Endodermal cell (in vitro differentiated cells): ENCODE results near the gene CHN1. TPM values are rescaled to one million over a fixed set of nuclear protein-coding genes. Genes with fewer than 3 reads are reported as not detected.

ENCODE experiments used
- DNase-seq: peaks from one replicate; pipeline ENCODE4 v3.0.0-alpha.2; 2017
- H3K27ac ChIP-seq: 2 replicates; pipeline ENCODE4 v1.5.1; 2013; ENCODE audit warnings: mild to moderate bottlenecking, low read depth, low read length, moderate library complexity
- H3K27me3 ChIP-seq: 2 replicates; pipeline ENCODE4 v1.6.1; 2013; ENCODE audit warnings: mild to moderate bottlenecking, low read length, moderate library complexity; ENCODE audit not compliant: insufficient read depth, control insufficient read depth, poor library complexity, severe bottlenecking
- H3K36me3 ChIP-seq: 2 replicates; pipeline ENCODE4 v1.7.0; 2013; ENCODE audit warnings: mild to moderate bottlenecking, low read length, moderate library complexity; ENCODE audit not compliant: control insufficient read depth, insufficient read depth
- H3K4me1 ChIP-seq: one replicate; pipeline ENCODE4 v1.7.0; 2013; ENCODE audit warnings: low read length; ENCODE audit not compliant: control insufficient read depth, insufficient read depth
- H3K4me3 ChIP-seq: 2 replicates; pipeline ENCODE4 v1.5.1; 2013; ENCODE audit warnings: mild to moderate bottlenecking, low read length, moderate library complexity
- H3K9ac ChIP-seq: 2 replicates; pipeline ENCODE4 v1.6.1; 2013; ENCODE audit warnings: mild to moderate bottlenecking, low read length, moderate library complexity; ENCODE audit not compliant: poor library complexity, severe bottlenecking; ENCODE audit errors: extremely low read depth
- H3K9me3 ChIP-seq: 2 replicates; pipeline ENCODE4 v1.6.1; 2013; ENCODE audit warnings: mild to moderate bottlenecking, low read length, moderate library complexity; ENCODE audit not compliant: control insufficient read depth
- H3K27ac Mint-ChIP-seq: 2 replicates; pipeline ENCODE4 v1.8.0; 2020; ENCODE audit warnings: mixed read lengths
- H3K27me3 Mint-ChIP-seq: 2 replicates; pipeline ENCODE4 v1.8.0; 2021; ENCODE audit warnings: mild to moderate bottlenecking, mixed read lengths; ENCODE audit not compliant: insufficient read depth
- H3K36me3 Mint-ChIP-seq: 2 replicates; pipeline ENCODE4 v1.8.0; 2020; ENCODE audit warnings: low read depth, mixed read lengths
- H3K4me1 Mint-ChIP-seq: 2 replicates; pipeline ENCODE4 v1.8.0; 2020; ENCODE audit warnings: mixed read lengths
- H3K4me3 Mint-ChIP-seq: 2 replicates; pipeline ENCODE4 v1.8.0; 2020; ENCODE audit warnings: mild to moderate bottlenecking, moderate library complexity, mixed read lengths
- H3K9me3 Mint-ChIP-seq: 2 replicates; pipeline ENCODE4 v1.8.0; 2020; ENCODE audit warnings: mild to moderate bottlenecking, mixed read lengths
- WGBS, 2 experiments: methylation state at CpG; one replicate each; pipeline versions ENCODE4 v1.1.5 to v1.1.7; 2013; ENCODE audit warnings: missing lambda C conversion rate in 2 of 2, mixed read lengths in 1 of 2; ENCODE audit not compliant: insufficient coverage in 1 of 2, insufficient read length in 1 of 2; 5-methylcytosine and 5-hydroxymethylcytosine counted together
- total RNA-seq, 2 donors: library from RNA; stranded (reverse); fragmentation: NEBNext Ultra II Directional in 1 of 2; extraction: Animal tissue kit (Norgen Biotek cat#: 25700) in 1 of 2; gene quantifications; 2 replicates in 1 of 2; 3 replicates in 1 of 2; pipeline ENCODE4 v1.2.1, GENCODE V29; 2021
- TF ChIP-seq, protein P1 (sequence below): fragments of 200-600 bp; sonication (generic); conservative IDR thresholded peaks from 2 replicates; pipeline ENCODE4 v1.5.0; 2021; ENCODE audit warnings: antibody characterized with exemption, mild to moderate bottlenecking

CHN1 gene
- total RNA-seq, 2 donors from 2014 or later: 24.3 to 28.8 TPM

DNA sequence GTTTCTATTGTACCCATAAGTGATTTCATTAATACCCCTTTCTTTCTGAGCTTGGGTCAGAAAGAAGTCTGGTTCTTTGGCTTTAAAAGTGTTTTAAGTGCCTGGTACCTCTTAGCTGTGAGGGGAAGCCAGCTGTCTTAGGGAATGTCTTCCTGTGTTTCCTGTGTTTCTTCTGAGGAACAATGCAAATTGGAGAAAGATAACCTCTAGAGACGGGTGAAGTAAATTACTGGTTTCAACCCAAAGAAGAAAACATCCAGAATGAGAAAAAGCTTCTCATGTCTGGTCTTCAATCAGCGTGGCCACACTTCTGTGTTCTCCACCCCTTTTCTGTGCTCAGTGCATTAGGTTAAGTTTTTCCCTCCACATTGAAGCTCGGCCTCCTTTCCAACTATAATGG is 10.2 kb upstream of the CHN1 start:
- H3K27me3 Mint-ChIP-seq: no peaks in the 10 kb centered on the region
- Histone ChIP-seq H3K9me3 (no peaks in the 10 kb centered on the region), H3K27me3 (no peaks in the 10 kb centered on the region), H3K27ac (no peak overlapping the region), H3K4me1 (no peaks in the 10 kb centered on the region), H3K4me3 (no peak overlapping the region), H3K36me3 (no peaks in the 10 kb centered on the region), H3K9ac (no peak overlapping the region)
- H3K4me3 Mint-ChIP-seq: no peak overlapping the region
- TF ChIP-seq, protein P1, sequence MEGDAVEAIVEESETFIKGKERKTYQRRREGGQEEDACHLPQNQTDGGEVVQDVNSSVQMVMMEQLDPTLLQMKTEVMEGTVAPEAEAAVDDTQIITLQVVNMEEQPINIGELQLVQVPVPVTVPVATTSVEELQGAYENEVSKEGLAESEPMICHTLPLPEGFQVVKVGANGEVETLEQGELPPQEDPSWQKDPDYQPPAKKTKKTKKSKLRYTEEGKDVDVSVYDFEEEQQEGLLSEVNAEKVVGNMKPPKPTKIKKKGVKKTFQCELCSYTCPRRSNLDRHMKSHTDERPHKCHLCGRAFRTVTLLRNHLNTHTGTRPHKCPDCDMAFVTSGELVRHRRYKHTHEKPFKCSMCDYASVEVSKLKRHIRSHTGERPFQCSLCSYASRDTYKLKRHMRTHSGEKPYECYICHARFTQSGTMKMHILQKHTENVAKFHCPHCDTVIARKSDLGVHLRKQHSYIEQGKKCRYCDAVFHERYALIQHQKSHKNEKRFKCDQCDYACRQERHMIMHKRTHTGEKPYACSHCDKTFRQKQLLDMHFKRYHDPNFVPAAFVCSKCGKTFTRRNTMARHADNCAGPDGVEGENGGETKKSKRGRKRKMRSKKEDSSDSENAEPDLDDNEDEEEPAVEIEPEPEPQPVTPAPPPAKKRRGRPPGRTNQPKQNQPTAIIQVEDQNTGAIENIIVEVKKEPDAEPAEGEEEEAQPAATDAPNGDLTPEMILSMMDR: no peak
- 69 to 70% methylated on average over 3 of the region's 3 CpGs for WGBS, 2 experiments
- no peak overlapping the region for H3K27ac Mint-ChIP-seq
- H3K4me1 Mint-ChIP-seq: peaks cover 7% of the 10 kb centered on the region
- DNase-seq: no peak
- H3K9me3 Mint-ChIP-seq: no peaks in the 10 kb centered on the region
- no peaks in the 10 kb centered on the region for H3K36me3 Mint-ChIP-seq

DNA sequence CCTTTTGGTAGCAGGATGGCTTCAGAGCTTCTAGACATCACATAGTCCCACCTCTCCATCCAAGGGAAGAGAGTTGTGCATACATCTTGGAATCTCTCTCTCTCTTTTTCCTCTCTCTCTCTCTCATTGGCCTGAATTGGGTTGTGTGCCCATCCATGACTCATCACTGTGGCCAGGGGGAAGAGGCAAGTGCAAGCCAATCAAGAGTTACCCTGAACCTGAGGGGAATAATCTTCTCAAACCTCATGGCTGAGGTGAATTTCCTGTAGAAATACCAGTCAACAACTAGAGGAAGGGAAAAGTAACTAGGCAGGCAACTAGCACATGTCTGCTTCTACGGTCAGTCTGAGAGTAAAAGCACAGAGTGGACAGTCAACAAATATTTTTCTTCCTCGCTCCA is 7.3 kb upstream of the CHN1 start:
- Histone ChIP-seq H3K9ac (no peak overlapping the region), H3K9me3 (no peaks in the 10 kb centered on the region), H3K27ac (no peak overlapping the region), H3K4me3 (no peak overlapping the region), H3K4me1 (no peaks in the 10 kb centered on the region), H3K36me3 (no peaks in the 10 kb centered on the region), H3K27me3 (no peaks in the 10 kb centered on the region)
- no peak for DNase-seq
- Mint-ChIP-seq H3K4me1 (peaks cover 5% of the 10 kb centered on the region), H3K27ac (no peak overlapping the region), H3K27me3 (no peaks in the 10 kb centered on the region), H3K4me3 (no peak overlapping the region), H3K36me3 (no peaks in the 10 kb centered on the region), H3K9me3 (no peaks in the 10 kb centered on the region)
- TF ChIP-seq, protein P1: no peak
- WGBS, 2 experiments: 98% methylated on average over 2 of the region's 2 CpGs; no CpG with 5 or more reads in 1 of the 2 experiments

DNA sequence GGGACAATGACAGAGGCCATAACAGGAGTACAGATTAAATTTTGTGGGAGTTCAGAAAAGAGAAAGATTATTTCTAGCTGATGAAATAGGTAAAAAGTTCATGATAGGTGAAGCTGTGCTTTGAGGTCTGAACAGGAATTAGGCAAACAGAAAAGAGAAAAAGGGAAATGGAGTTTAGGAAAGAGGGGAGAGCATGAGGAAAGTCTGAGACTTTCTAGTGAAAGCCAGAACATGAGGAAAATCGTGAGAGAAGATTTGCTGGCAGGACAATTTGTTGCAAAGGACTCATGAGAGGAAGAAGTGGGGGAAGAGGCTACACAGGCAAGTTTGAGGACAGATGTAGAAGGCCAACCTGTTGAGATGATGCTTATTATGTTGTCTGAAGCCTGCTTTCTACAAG is 6.3 kb upstream of the CHN1 start:
- TF ChIP-seq, protein P1: no peak
- no peaks in the 10 kb centered on the region for H3K9me3 Mint-ChIP-seq
- peaks cover 6% of the 10 kb centered on the region for H3K4me1 Mint-ChIP-seq
- no peak overlapping the region for H3K4me3 Mint-ChIP-seq
- no peak overlapping the region for H3K27ac Mint-ChIP-seq
- Histone ChIP-seq H3K4me1 (no peaks in the 10 kb centered on the region), H3K36me3 (no peaks in the 10 kb centered on the region), H3K4me3 (no peak overlapping the region), H3K27me3 (no peaks in the 10 kb centered on the region), H3K9ac (no peak overlapping the region), H3K27ac (no peak overlapping the region), H3K9me3 (no peaks in the 10 kb centered on the region)
- H3K27me3 Mint-ChIP-seq: peaks cover 3% of the 10 kb centered on the region
- H3K36me3 Mint-ChIP-seq: no peaks in the 10 kb centered on the region
- DNase-seq: no peak
- 75 to 90% methylated on average over 1 of the region's 1 CpG for WGBS, 2 experiments
